ENCODE measurements around the gene HEMGN. TPM values are rescaled to one million over a fixed set of nuclear protein-coding genes. Genes with fewer than 3 reads are reported as not detected.

Gene HEMGN
- total RNA-seq (2013): 0.83 TPM
- polyA plus RNA-seq: under 1 TPM in 1 of 3 donors, not detected in 2; 0.18 TPM
- 0.16 TPM in 1 of 2 replicates, not detected in the other for polyA minus RNA-seq
- 0 to 0.45 (median 0.03) reads per million in 11 experiments for total RNA-seq

- intact Hi-C loops (cut with micrococcal nuclease): loop anchor here in 1 of 2 donors (10.0 kb wide), 1 partner anchor 233 kb away; no protein-coding TSS in a partner anchor
- Histone ChIP-seq H3K9me3 (replicated peaks in 1 of 2; ENCODE audit: control insufficient read depth in 1 of 2, insufficient read depth in 1 of 2, low read length in 2 of 2) (no peaks in the 10 kb centered on the region), H3K4me2 (replicated peaks; ENCODE audit: extremely low read depth, low read length, poor library complexity, severe bottlenecking) (no peak within 1 kb of the TSS), H2AFZ (ENCODE audit: insufficient read depth, low read depth, low read length, poor library complexity, severe bottlenecking) (peak within 1 kb of the TSS; percentile 3), H3K27ac (ENCODE audit: low read depth in 1 of 2, low read length in 2 of 2) (no peak within 1 kb of the TSS), H3K4me1 (ENCODE audit: control insufficient read depth in 1 of 2, insufficient read depth in 2 of 2, low read length in 2 of 2) (peaks cover 0 to 4% of the 10 kb centered on the region in 2 donors), H4K20me1 (ENCODE audit: insufficient read depth, low read length) (no peaks in the 10 kb centered on the region), H3K79me2 (ENCODE audit: insufficient read depth, low read length) (no peaks in the 10 kb centered on the region), H3K4me3 (replicated peaks in 1 of 3; ENCODE audit: low read depth in 2 of 3, low read length in 3 of 3) (no peak within 1 kb of the TSS), H3K9ac (ENCODE audit: insufficient read depth, low read length, poor library complexity, severe bottlenecking) (no peak within 1 kb of the TSS), H3K36me3 (replicated peaks in 1 of 2; ENCODE audit: control insufficient read depth in 1 of 2, insufficient read depth in 2 of 2, low read length in 2 of 2) (no peaks in the 10 kb centered on the region), H3K27me3 (ENCODE audit: control insufficient read depth in 2 of 2, insufficient read depth in 2 of 2, low read length in 2 of 2) (no peaks in the 10 kb centered on the region)
- Mint-ChIP-seq H3K4me3 (no peak within 1 kb of the TSS), H3K27ac (no peak within 1 kb of the TSS), H3K36me3 (no peaks in the 10 kb centered on the region), H3K27me3 (ENCODE audit: low read depth in 3 of 3) (peaks cover 2 to 5% (median 3%) of the 10 kb centered on the region in 3 donors), H3K4me1 (peaks cover 9% of the 10 kb centered on the region), H3K9me3 (no peaks in the 10 kb centered on the region)
- no peak for TF ChIP-seq CTCF (IDR thresholded peaks at IDR 0.05)
- no CpG with 5 or more reads among the region's 3 CpGs for WGBS (ENCODE audit: insufficient coverage)
- DNase-seq: no peak
These were observed at the start of gene HEMGN for GRCh38 chr9:97938081-97938644. Gene HEMGN, minus strand, starts transcription at chr9:97938172. Its CDS starts 36 bp downstream, at chr9:97938136.

DNA sequence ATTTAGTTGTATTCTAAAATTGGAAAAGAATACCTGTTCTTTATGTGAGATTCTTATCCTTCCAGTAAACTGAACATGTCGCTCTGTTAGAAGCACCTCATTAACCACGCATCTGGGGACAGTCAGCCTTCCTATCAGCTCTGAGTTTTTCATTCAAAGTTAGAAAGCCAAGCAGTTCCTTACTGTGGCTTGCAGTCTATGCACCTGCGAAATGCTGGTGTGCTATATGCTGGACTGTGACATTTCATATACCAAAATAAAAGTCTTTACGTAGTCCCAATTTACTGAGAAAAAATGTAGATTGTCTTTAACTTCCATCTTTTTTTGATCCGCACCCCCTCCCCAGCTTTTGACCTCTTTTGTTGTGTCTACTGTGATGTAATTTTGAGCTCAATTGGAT lies 49.5 kb upstream of the HEMGN start:
- Histone ChIP-seq H3K36me3 (replicated peaks in 1 of 2; ENCODE audit: control insufficient read depth in 1 of 2, insufficient read depth in 2 of 2, low read length in 2 of 2) (no peaks in the 10 kb centered on the region), H2AFZ (ENCODE audit: insufficient read depth, low read depth, low read length, poor library complexity, severe bottlenecking) (no peak overlapping the region), H3K4me3 (replicated peaks in 1 of 3; ENCODE audit: low read depth in 2 of 3, low read length in 3 of 3) (no peak overlapping the region), H3K27ac (ENCODE audit: low read depth in 1 of 2, low read length in 2 of 2) (no peak overlapping the region), H3K9ac (ENCODE audit: insufficient read depth, low read length, poor library complexity, severe bottlenecking) (no peak overlapping the region), H3K27me3 (ENCODE audit: control insufficient read depth in 2 of 2, insufficient read depth in 2 of 2, low read length in 2 of 2) (no peaks in the 10 kb centered on the region), H3K4me2 (replicated peaks; ENCODE audit: extremely low read depth, low read length, poor library complexity, severe bottlenecking) (no peak overlapping the region), H4K20me1 (ENCODE audit: insufficient read depth, low read length) (peaks cover 74% of the 10 kb centered on the region), H3K4me1 (ENCODE audit: control insufficient read depth in 1 of 2, insufficient read depth in 2 of 2, low read length in 2 of 2) (peaks cover 23 to 58% of the 10 kb centered on the region in 2 donors), H3K79me2 (ENCODE audit: insufficient read depth, low read length) (peaks cover 98% of the 10 kb centered on the region), H3K9me3 (replicated peaks in 1 of 2; ENCODE audit: control insufficient read depth in 1 of 2, insufficient read depth in 1 of 2, low read length in 2 of 2) (no peaks in the 10 kb centered on the region)
- DNase-seq: no peak
- H3K36me3 Mint-ChIP-seq: no peaks in the 10 kb centered on the region
- H3K4me1 Mint-ChIP-seq: peaks cover 62% of the 10 kb centered on the region
- no peak for TF ChIP-seq CTCF (IDR thresholded peaks at IDR 0.05)
- no peak overlapping the region for H3K4me3 Mint-ChIP-seq
- peak overlapping the region in 1 of 7 donors; percentile 40 for H3K27ac Mint-ChIP-seq
- intact Hi-C loops (cut with micrococcal nuclease): loop anchor here (5.0 to 10.0 kb wide), 2 partner anchors 65 to 67 kb away; partner anchors contain the start of genes NANS (in 1 of the 2) and TRMO (in 1 of the 2)
- H3K9me3 Mint-ChIP-seq: peaks cover 0 to 3% (median 0%) of the 10 kb centered on the region in 7 donors
- 39% methylated on average over 2 of the region's 5 CpGs for WGBS (ENCODE audit: insufficient coverage)
- H3K27me3 Mint-ChIP-seq (ENCODE audit: low read depth in 3 of 3): peaks cover 0 to under 1% (median 0%) of the 10 kb centered on the region in 3 donors

All from CD14-positive monocyte (primary cell).